ENCODE data around the gene DOK5. TPM values are rescaled to one million over a fixed set of nuclear protein-coding genes. Genes with fewer than 3 reads are reported as not detected.

Gene DOK5
- total RNA-seq, 1 donor from 2014 or later: 0.69 TPM

DNA sequence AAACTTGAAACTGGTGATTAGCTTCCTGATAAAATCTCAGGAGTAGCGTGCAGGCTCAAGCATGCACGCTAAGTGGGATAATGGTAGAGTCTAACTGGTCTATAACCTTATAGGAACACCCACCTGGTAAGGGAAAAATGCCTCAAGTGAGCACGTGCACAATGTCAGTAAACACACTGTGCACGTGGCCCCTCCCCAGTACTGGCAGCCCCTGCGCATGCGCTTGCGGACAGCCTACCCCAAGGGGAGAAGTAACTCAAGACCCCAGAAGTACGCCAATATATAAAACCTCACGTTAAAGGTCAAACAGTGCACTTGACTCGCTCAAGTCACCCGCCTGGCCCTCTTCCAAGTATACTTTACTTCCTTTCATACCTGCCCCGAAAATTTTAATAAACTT lies 23.1 kb upstream of the DOK5 start:
- H3K9me3 ChIP-seq: no peaks in the 10 kb centered on the region
- H3K4me1 ChIP-seq: no peaks in the 10 kb centered on the region
- DNase-seq: no peak

DNA sequence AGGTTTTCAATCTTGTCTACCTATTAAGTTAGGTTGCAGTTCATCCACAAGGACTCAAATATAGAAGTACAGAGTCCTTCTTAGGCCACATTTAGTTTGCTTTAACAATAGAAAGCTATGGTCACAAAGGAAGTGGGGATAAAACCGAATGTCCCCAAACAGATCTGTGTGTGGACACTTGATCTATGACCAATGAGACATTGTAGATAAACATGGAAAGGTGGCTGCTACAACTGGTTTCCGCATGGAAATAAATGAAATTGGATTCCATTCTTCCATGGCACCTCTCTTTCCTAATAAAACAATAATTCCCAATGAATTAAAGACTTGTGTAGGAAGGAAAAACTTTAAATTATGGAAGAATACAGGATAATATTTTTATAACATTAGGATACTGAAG lies 20.4 kb upstream of the DOK5 start:
- ATAC-seq (no peak), DNase-seq (no peak)
- no peaks in the 10 kb centered on the region for H3K9me3 ChIP-seq
- intact Hi-C loops (cut with DNase I): no loop called here
- no peaks in the 10 kb centered on the region for H3K4me1 ChIP-seq
- H3K36me3 ChIP-seq: no peaks in the 10 kb centered on the region
- H3K27ac ChIP-seq: no peak overlapping the region
- TF ChIP-seq, protein P1, sequence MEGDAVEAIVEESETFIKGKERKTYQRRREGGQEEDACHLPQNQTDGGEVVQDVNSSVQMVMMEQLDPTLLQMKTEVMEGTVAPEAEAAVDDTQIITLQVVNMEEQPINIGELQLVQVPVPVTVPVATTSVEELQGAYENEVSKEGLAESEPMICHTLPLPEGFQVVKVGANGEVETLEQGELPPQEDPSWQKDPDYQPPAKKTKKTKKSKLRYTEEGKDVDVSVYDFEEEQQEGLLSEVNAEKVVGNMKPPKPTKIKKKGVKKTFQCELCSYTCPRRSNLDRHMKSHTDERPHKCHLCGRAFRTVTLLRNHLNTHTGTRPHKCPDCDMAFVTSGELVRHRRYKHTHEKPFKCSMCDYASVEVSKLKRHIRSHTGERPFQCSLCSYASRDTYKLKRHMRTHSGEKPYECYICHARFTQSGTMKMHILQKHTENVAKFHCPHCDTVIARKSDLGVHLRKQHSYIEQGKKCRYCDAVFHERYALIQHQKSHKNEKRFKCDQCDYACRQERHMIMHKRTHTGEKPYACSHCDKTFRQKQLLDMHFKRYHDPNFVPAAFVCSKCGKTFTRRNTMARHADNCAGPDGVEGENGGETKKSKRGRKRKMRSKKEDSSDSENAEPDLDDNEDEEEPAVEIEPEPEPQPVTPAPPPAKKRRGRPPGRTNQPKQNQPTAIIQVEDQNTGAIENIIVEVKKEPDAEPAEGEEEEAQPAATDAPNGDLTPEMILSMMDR (IDR thresholded peaks at IDR 0.05): no peak
- no peaks in the 10 kb centered on the region for H3K27me3 ChIP-seq
- H3K4me3 ChIP-seq: no peak overlapping the region

More for the DNA sequence above, 23.1 kb upstream of the DOK5 start:
- Histone ChIP-seq H3K27ac (no peak overlapping the region), H3K27me3 (no peaks in the 10 kb centered on the region), H3K4me3 (no peak overlapping the region), H3K36me3 (no peaks in the 10 kb centered on the region)
- TF ChIP-seq, protein P1 (IDR thresholded peaks at IDR 0.05): no peak
- intact Hi-C loops (cut with DNase I): no loop called here
- no peak for ATAC-seq

DNA sequence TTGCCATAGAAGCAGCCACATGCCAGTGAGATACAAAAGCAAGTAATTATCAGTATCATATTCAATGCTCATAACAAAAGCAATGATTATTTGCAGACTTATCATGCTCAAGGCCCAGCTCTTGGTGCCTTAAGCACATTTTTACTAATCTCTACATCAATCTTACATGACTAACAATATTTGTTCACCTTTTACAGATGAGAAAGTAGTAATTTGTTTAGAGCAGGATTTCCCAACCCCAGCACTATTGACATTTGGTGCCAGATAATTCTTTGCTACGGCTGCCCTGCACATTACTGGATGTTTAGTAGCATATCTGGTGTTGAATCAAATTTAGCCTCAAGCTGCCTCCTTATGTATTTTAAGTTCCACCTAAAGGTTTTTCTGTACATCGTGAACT lies 19.0 kb upstream of the DOK5 start:
- H3K9me3 ChIP-seq: no peaks in the 10 kb centered on the region
- no peaks in the 10 kb centered on the region for H3K27me3 ChIP-seq
- no peak overlapping the region for H3K4me3 ChIP-seq
- intact Hi-C loops (cut with DNase I): no loop called here
- TF ChIP-seq, protein P1 (IDR thresholded peaks at IDR 0.05): no peak
- H3K27ac ChIP-seq: no peak overlapping the region
- no peaks in the 10 kb centered on the region for H3K4me1 ChIP-seq
- no peak for DNase-seq
- no peaks in the 10 kb centered on the region for H3K36me3 ChIP-seq
- ATAC-seq: no peak

DNA sequence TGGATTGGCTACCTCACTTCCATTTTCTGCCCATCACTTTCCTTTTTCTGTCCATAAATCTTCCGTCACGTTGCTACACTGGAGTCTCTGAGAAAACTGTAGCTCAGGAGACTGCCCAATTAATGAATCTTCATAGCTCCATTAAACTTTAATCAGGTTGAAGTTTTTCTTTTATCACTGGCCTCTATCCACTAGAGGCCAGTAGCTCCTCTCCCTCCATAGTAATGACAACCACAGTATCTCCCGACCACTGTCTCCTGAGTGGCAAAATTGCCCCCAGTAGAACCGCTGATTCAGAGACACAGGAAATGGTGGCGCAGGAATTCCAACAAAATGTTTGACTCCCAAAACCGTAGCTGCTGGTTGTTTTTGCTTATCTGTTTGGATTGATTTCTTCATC lies 18.4 kb upstream of the DOK5 start:
- no peaks in the 10 kb centered on the region for H3K9me3 ChIP-seq
- no peaks in the 10 kb centered on the region for H3K4me1 ChIP-seq
- no peak overlapping the region for H3K4me3 ChIP-seq
- no peaks in the 10 kb centered on the region for H3K36me3 ChIP-seq
- ATAC-seq (no peak), DNase-seq (no peak)
- TF ChIP-seq, protein P1 (IDR thresholded peaks at IDR 0.05): no peak
- intact Hi-C loops (cut with DNase I): no loop called here
- no peak overlapping the region for H3K27ac ChIP-seq
- no peaks in the 10 kb centered on the region for H3K27me3 ChIP-seq

- Histone ChIP-seq H3K27ac (no peak overlapping the region), H3K27me3 (no peaks in the 10 kb centered on the region), H3K4me1 (no peaks in the 10 kb centered on the region), H3K9me3 (no peaks in the 10 kb centered on the region), H3K36me3 (no peaks in the 10 kb centered on the region), H3K4me3 (no peak overlapping the region)
- DNase-seq (no peak), ATAC-seq (no peak)
- intact Hi-C loops (cut with DNase I): no loop called here
- TF ChIP-seq, protein P1 (IDR thresholded peaks at IDR 0.05): no peak
These were observed 17.2 kb upstream of the DOK5 start for GRCh38 chr20:54458219-54458618.

- Histone ChIP-seq H3K4me3 (no peak overlapping the region), H3K27me3 (no peaks in the 10 kb centered on the region), H3K27ac (no peak overlapping the region), H3K9me3 (no peaks in the 10 kb centered on the region), H3K36me3 (no peaks in the 10 kb centered on the region), H3K4me1 (no peaks in the 10 kb centered on the region)
- no peak for ATAC-seq
- intact Hi-C loops (cut with DNase I): no loop called here
- TF ChIP-seq, protein P1 (IDR thresholded peaks at IDR 0.05): no peak
- DNase-seq: no peak
These were observed 16.1 kb upstream of the DOK5 start for GRCh38 chr20:54459279-54459678.

Measured in upper lobe of right lung (tissue), 1 donor.